M059J (cell line): Measurements from ENCODE around the gene NEDD1. TPM values are rescaled to one million over a fixed set of nuclear protein-coding genes. Genes with fewer than 3 reads are reported as not detected.

Source experiments
- DNase-seq: peaks from one replicate; pipeline ENCODE4 v3.0.0-alpha.2; 2012; ENCODE audit warnings: low read depth
- total RNA-seq: library from RNA; depleted of rRNA; stranded (reverse); fragments of >200 nt; shearing (Covaris generic); gene quantifications from 2 replicates; pipeline ENCODE4 v1.2.3, GENCODE V29; 2014

The NEDD1 gene
- total RNA-seq, 1 experiment from 2014 or later, result 46.7 TPM

GRCh38 chr12:96902076-96902475, 5.0 kb upstream of the NEDD1 start:
- DNase-seq, result no peak

GRCh38 chr12:96906498-96906848, 584 bp upstream of the NEDD1 start:
- DNase-seq, result no peak

- peak; percentile 47 for DNase-seq
Observed at GRCh38 chr12:96907671-96908422, 790 bp downstream of the NEDD1 start.

GRCh38 chr12:96908423-96908675, 1.3 kb downstream of the NEDD1 start:
- no peak for DNase-seq

- no peak for DNase-seq
Observed at GRCh38 chr12:96912261-96912660, 5.2 kb downstream of the NEDD1 start.

GRCh38 chr12:96912943-96913342, 5.9 kb downstream of the NEDD1 start:
- DNase-seq, result no peak

GRCh38 chr12:96919510-96920210, 12.6 kb downstream of the NEDD1 start:
- no peak for DNase-seq

GRCh38 chr12:96948782-96949181, 41.7 kb downstream of the NEDD1 start:
- DNase-seq, result no peak

GRCh38 chr12:96979532-96979931, 72.5 kb downstream of the NEDD1 start:
- DNase-seq, result no peak

- DNase-seq, result peak; percentile 90
Observed at GRCh38 chr12:96980991-96981414, 73.9 kb downstream of the NEDD1 start.

- no peak for DNase-seq
Observed at GRCh38 chr12:96981911-96982310, 74.9 kb downstream of the NEDD1 start.

- DNase-seq, result no peak
Observed at GRCh38 chr12:96982671-96983070, 75.6 kb downstream of the NEDD1 start.

- peak; percentile 19 for DNase-seq
Observed at GRCh38 chr12:96985515-96986362, 78.7 kb downstream of the NEDD1 start.

- peak; percentile 37 for DNase-seq
Observed at GRCh38 chr12:96986883-96987523, 79.9 kb downstream of the NEDD1 start.

- no peak for DNase-seq
Observed at GRCh38 chr12:96988919-96989318, 81.9 kb downstream of the NEDD1 start.

GRCh38 chr12:96989916-96990315, 82.9 kb downstream of the NEDD1 start:
- peak; percentile 34 for DNase-seq

- DNase-seq, result no peak
Observed at GRCh38 chr12:96994900-96995299, 87.8 kb downstream of the NEDD1 start.

- DNase-seq, result no peak
Observed at GRCh38 chr12:96995861-96996260, 88.8 kb downstream of the NEDD1 start.

- no peak for DNase-seq
Observed at GRCh38 chr12:96997797-96998484, 90.9 kb downstream of the NEDD1 start.

GRCh38 chr12:97003276-97003675, 96.2 kb downstream of the NEDD1 start:
- DNase-seq, result no peak
